Peyer's patch (tissue), 4 donors: Measurements from ENCODE around the gene CNOT3. TPM values are rescaled to one million over a fixed set of nuclear protein-coding genes. Genes with fewer than 3 reads are reported as not detected.
"Not testable (repeated sequence)": the region's sequence is repeated elsewhere in the genome, so short reads cannot be mapped to it uniquely, and the experiment has no call there.

Experiments
- DNase-seq, 3 donors: peaks; one replicate each; pipeline ENCODE4 v3.0.0-alpha.2; 2017 to 2019
- H3K27ac ChIP-seq, 4 donors: fragments of 200-600 bp; sonication (generic); one replicate each; pipeline ENCODE4 v1.5.1; 2016 to 2019
- H3K27me3 ChIP-seq, 2 donors: fragments of 200-600 bp; sonication (generic); one replicate each; pipeline ENCODE4 v1.5.1; 2019
- H3K36me3 ChIP-seq, 3 donors: fragments of 200-600 bp; sonication (generic); one replicate each; pipeline ENCODE4 v1.5.1; 2016 to 2019
- H3K4me1 ChIP-seq, 4 donors: fragments of 200-600 bp; sonication (generic); one replicate each; pipeline ENCODE4 v1.5.1; 2016 to 2019
- H3K4me3 ChIP-seq, 4 donors: fragments of 200-600 bp; sonication (generic); 1 replicate in 3 of 4; 2 replicates in 1 of 4; pipeline ENCODE4 v1.5.1; 2016 to 2019; ENCODE audit warnings: mild to moderate bottlenecking in 1 of 4
- H3K9me3 ChIP-seq, 4 donors: fragments of 200-600 bp; sonication (generic); one replicate each; pipeline ENCODE4 v1.5.1; 2016 to 2019; ENCODE audit warnings: mild to moderate bottlenecking in 1 of 4
- CTCF ChIP-seq, 6 experiments: fragments of 450-650 bp in 4 of 6; fragments of 200-600 bp in 2 of 6; sonication (generic) in 1 of 6; IDR thresholded peaks; one replicate each; pipeline ENCODE4 v1.5.1; 2017 to 2019; ENCODE audit warnings: antibody characterized with exemption in 6 of 6, mild to moderate bottlenecking in 3 of 6, moderate library complexity in 1 of 6
- POLR2A ChIP-seq, 2 donors: fragments of 450-650 bp; IDR thresholded peaks; one replicate each; pipeline ENCODE4 v1.5.1; 2017; ENCODE audit warnings: antibody characterized with exemption in 2 of 2, mild to moderate bottlenecking in 2 of 2, moderate library complexity in 2 of 2
- total RNA-seq, 4 donors: library from RNA; depleted of rRNA; stranded (reverse); fragments of >200 nt; gene quantifications; one replicate each; pipeline ENCODE4 v1.1.0, GENCODE V29; 2016

CNOT3 gene
- total RNA-seq, 4 donors from 2014 or later, result 26.1 to 99.9 (median 38.9) TPM

- no peak for TF ChIP-seq CTCF (IDR thresholded peaks at IDR 0.05)
- TF ChIP-seq POLR2A (IDR thresholded peaks at IDR 0.05), result no peak
- H3K36me3 ChIP-seq, result no peaks in the 10 kb centered on the region
- no peak overlapping the region for H3K27ac ChIP-seq
- H3K4me3 ChIP-seq, result no peak overlapping the region
- peaks cover 0 to 25% (median 12%) of the 10 kb centered on the region in 4 donors for H3K4me1 ChIP-seq
- peak in 1 of 3 donors; percentile 25 for DNase-seq
- no peaks in the 10 kb centered on the region for H3K9me3 ChIP-seq
- no peaks in the 10 kb centered on the region for H3K27me3 ChIP-seq
Measured at GRCh38 chr19:54099190-54099902, 38.2 kb upstream of the CNOT3 start.

- H3K27ac ChIP-seq, H3K9me3 ChIP-seq, H3K36me3 ChIP-seq, H3K27me3 ChIP-seq, H3K4me3 ChIP-seq: not testable (repeated sequence)
- peaks cover 0 to 29% (median 12%) of the 10 kb centered on the region in 4 donors for H3K4me1 ChIP-seq
- DNase-seq, result peak in 1 of 3 donors; percentile 24
Measured at GRCh38 chr19:54099903-54100255, 37.7 kb upstream of the CNOT3 start.

GRCh38 chr19:54100561-54100960, 37.0 kb upstream of the CNOT3 start, which contains the start of gene OSCAR:
Gene OSCAR, minus strand, starts transcription at chr19:54100803. Its CDS starts 11 bp downstream, at chr19:54100792.
- Histone ChIP-seq H3K4me3 (no peak within 1 kb of the TSS), H3K27me3 (no peaks in the 10 kb centered on the region), H3K36me3 (peaks cover 0 to 4% (median 0%) of the 10 kb centered on the region in 3 donors), H3K27ac (no peak within 1 kb of the TSS), H3K9me3 (no peaks in the 10 kb centered on the region), H3K4me1 (peaks cover 0 to 22% (median 11%) of the 10 kb centered on the region in 4 donors)
- TF ChIP-seq POLR2A (IDR thresholded peaks at IDR 0.05), result no peak
- TF ChIP-seq CTCF (IDR thresholded peaks at IDR 0.05), result no peak
- DNase-seq, result peak in 1 of 3 donors; percentile 47

GRCh38 chr19:54102421-54103169, 35.0 kb upstream of the CNOT3 start, which contains the start of gene NDUFA3:
Gene NDUFA3, plus strand, starts transcription at chr19:54102855. Its CDS starts 24 bp downstream, at chr19:54102879.
- no peaks in the 10 kb centered on the region for H3K9me3 ChIP-seq
- no peaks in the 10 kb centered on the region for H3K27me3 ChIP-seq
- peaks cover 0 to 24% (median 0%) of the 10 kb centered on the region in 3 donors for H3K36me3 ChIP-seq
- TF ChIP-seq CTCF (IDR thresholded peaks at IDR 0.05), result no peak
- peak; percentile 73 to 75 for TF ChIP-seq POLR2A (IDR thresholded peaks at IDR 0.05)
- peak within 1 kb of the TSS; percentile 56 to 81 (median 66) for H3K27ac ChIP-seq
- DNase-seq, result peak; percentile 96 to 99 (median 97)
- peaks cover 0 to 17% (median 7%) of the 10 kb centered on the region in 4 donors for H3K4me1 ChIP-seq
- peak within 1 kb of the TSS; percentile 63 to 92 (median 83) for H3K4me3 ChIP-seq

GRCh38 chr19:54104998-54105715, 32.4 kb upstream of the CNOT3 start:
- TF ChIP-seq CTCF (IDR thresholded peaks at IDR 0.05), result no peak
- no peak for TF ChIP-seq POLR2A (IDR thresholded peaks at IDR 0.05)
- Histone ChIP-seq H3K27ac (no peak overlapping the region), H3K9me3 (no peaks in the 10 kb centered on the region), H3K36me3 (peaks cover 0 to 50% (median 0%) of the 10 kb centered on the region in 3 donors), H3K4me3 (no peak overlapping the region), H3K27me3 (no peaks in the 10 kb centered on the region), H3K4me1 (peaks cover 0 to 17% (median 7%) of the 10 kb centered on the region in 4 donors)
- DNase-seq, result peak in 1 of 3 donors; percentile 39
